ENCODE results near the gene GFI1.

GFI1 gene

GRCh38 chr1:92459871-92460320 is 26.8 kb downstream of the GFI1 start:
- TF ChIP-seq, protein P1, sequence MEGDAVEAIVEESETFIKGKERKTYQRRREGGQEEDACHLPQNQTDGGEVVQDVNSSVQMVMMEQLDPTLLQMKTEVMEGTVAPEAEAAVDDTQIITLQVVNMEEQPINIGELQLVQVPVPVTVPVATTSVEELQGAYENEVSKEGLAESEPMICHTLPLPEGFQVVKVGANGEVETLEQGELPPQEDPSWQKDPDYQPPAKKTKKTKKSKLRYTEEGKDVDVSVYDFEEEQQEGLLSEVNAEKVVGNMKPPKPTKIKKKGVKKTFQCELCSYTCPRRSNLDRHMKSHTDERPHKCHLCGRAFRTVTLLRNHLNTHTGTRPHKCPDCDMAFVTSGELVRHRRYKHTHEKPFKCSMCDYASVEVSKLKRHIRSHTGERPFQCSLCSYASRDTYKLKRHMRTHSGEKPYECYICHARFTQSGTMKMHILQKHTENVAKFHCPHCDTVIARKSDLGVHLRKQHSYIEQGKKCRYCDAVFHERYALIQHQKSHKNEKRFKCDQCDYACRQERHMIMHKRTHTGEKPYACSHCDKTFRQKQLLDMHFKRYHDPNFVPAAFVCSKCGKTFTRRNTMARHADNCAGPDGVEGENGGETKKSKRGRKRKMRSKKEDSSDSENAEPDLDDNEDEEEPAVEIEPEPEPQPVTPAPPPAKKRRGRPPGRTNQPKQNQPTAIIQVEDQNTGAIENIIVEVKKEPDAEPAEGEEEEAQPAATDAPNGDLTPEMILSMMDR (IDR thresholded peaks at IDR 0.05; ENCODE audit: low read depth, low read length) = no peak
- no peak for DNase-seq (ENCODE audit: extremely low read depth, low read depth)

DNA sequence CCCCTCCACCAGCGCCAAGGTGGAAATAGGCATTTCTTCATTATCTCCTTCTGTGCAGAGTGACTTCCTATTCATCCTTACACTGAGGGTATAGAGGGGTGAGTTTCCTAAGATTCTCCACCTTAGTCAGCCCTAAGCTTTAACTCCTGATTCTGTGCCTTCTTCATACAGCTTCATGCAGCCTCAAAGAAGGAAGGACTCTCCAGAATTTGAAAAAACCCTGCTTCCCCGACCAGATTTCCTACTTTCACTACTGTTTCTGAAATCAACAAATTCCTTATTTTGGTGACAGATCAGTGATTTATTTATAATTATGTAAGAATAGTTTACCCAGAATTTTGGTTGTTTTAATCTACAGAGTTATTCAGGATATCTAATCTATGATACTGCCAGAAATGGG is 28.6 kb downstream of the GFI1 start:
- TF ChIP-seq, protein P1 (IDR thresholded peaks at IDR 0.05; ENCODE audit: low read depth, low read length) = no peak
- DNase-seq (ENCODE audit: extremely low read depth, low read depth) = no peak

GRCh38 chr1:92447976-92448375 is 38.7 kb downstream of the GFI1 start:
- DNase-seq (ENCODE audit: extremely low read depth, low read depth) = no peak
- TF ChIP-seq, protein P1 (IDR thresholded peaks at IDR 0.05; ENCODE audit: low read depth, low read length) = no peak

GRCh38 chr1:92447033-92447681 is 39.6 kb downstream of the GFI1 start:
- DNase-seq (ENCODE audit: extremely low read depth, low read depth) = no peak

GRCh38 chr1:92446546-92446945 is 40.2 kb downstream of the GFI1 start:
- TF ChIP-seq, protein P1 (IDR thresholded peaks at IDR 0.05; ENCODE audit: low read depth, low read length) = no peak
- DNase-seq (ENCODE audit: extremely low read depth, low read depth) = no peak

More at GRCh38 chr1:92447033-92447681, 39.6 kb downstream of the GFI1 start:
- TF ChIP-seq, protein P1 (IDR thresholded peaks at IDR 0.05; ENCODE audit: low read depth, low read length) = no peak

DNA sequence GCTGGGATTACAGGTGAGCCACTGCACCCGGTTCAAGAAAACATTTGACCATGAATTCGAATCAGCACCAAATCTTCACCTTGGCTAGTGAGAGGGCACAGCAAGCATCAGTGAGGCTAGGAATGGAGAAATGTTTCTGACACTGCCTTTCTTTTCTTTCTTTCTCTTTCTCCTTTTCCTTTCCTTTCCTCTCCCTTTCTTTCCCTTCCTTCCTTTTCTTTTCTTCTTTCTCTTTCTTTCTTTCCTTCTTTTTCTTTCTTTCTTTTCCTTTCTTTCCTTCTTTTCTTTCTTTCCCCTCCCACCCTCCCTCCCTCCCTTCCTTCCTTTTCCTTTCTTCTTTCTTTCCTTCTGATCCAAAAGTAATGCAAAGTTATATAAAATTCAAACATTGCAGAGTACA is 40.9 kb downstream of the GFI1 start:
- TF ChIP-seq, protein P1 (IDR thresholded peaks at IDR 0.05; ENCODE audit: low read depth, low read length) = no peak
- DNase-seq (ENCODE audit: extremely low read depth, low read depth) = no peak

DNA sequence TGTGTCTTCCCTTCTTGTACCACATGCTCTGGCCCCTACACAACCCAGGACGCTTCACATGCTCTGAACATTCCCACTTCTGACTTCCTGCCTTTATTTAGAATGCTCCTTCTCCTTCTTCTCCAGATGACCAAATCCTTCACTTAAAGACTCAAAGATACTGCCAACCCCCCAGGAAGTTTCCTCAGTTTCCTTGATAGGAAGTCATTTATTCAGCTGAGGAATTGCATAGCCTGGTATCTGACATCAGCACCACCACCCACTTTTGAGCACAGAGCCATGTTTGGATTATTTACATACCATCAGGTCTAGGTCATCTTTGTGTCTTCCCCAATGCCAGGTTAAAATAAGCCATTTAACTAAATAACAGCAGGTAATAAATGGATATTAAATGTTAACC is 42.4 kb downstream of the GFI1 start:
- DNase-seq (ENCODE audit: extremely low read depth, low read depth) = no peak
- TF ChIP-seq, protein P1 (IDR thresholded peaks at IDR 0.05; ENCODE audit: low read depth, low read length) = no peak

Measured in AG09319 (cell line).